Endodermal cell (in vitro differentiated cells): ENCODE data around the gene ZSCAN16. TPM values are rescaled to one million over a fixed set of nuclear protein-coding genes. Genes with fewer than 3 reads are reported as not detected.

Experiments used
- DNase-seq: peaks from one replicate; pipeline ENCODE4 v3.0.0-alpha.2; 2017
- H3K27ac ChIP-seq: 2 replicates; pipeline ENCODE4 v1.5.1; 2013; ENCODE audit warnings: mild to moderate bottlenecking, low read depth, low read length, moderate library complexity
- H3K27me3 ChIP-seq: 2 replicates; pipeline ENCODE4 v1.6.1; 2013; ENCODE audit warnings: mild to moderate bottlenecking, low read length, moderate library complexity; ENCODE audit not compliant: insufficient read depth, control insufficient read depth, poor library complexity, severe bottlenecking
- H3K36me3 ChIP-seq: 2 replicates; pipeline ENCODE4 v1.7.0; 2013; ENCODE audit warnings: mild to moderate bottlenecking, low read length, moderate library complexity; ENCODE audit not compliant: control insufficient read depth, insufficient read depth
- H3K4me1 ChIP-seq: one replicate; pipeline ENCODE4 v1.7.0; 2013; ENCODE audit warnings: low read length; ENCODE audit not compliant: control insufficient read depth, insufficient read depth
- H3K4me3 ChIP-seq: 2 replicates; pipeline ENCODE4 v1.5.1; 2013; ENCODE audit warnings: mild to moderate bottlenecking, low read length, moderate library complexity
- H3K9ac ChIP-seq: 2 replicates; pipeline ENCODE4 v1.6.1; 2013; ENCODE audit warnings: mild to moderate bottlenecking, low read length, moderate library complexity; ENCODE audit not compliant: poor library complexity, severe bottlenecking; ENCODE audit errors: extremely low read depth
- H3K9me3 ChIP-seq: 2 replicates; pipeline ENCODE4 v1.6.1; 2013; ENCODE audit warnings: mild to moderate bottlenecking, low read length, moderate library complexity; ENCODE audit not compliant: control insufficient read depth
- H3K27ac Mint-ChIP-seq: 2 replicates; pipeline ENCODE4 v1.8.0; 2020; ENCODE audit warnings: mixed read lengths
- H3K27me3 Mint-ChIP-seq: 2 replicates; pipeline ENCODE4 v1.8.0; 2021; ENCODE audit warnings: mild to moderate bottlenecking, mixed read lengths; ENCODE audit not compliant: insufficient read depth
- H3K36me3 Mint-ChIP-seq: 2 replicates; pipeline ENCODE4 v1.8.0; 2020; ENCODE audit warnings: low read depth, mixed read lengths
- H3K4me1 Mint-ChIP-seq: 2 replicates; pipeline ENCODE4 v1.8.0; 2020; ENCODE audit warnings: mixed read lengths
- H3K4me3 Mint-ChIP-seq: 2 replicates; pipeline ENCODE4 v1.8.0; 2020; ENCODE audit warnings: mild to moderate bottlenecking, moderate library complexity, mixed read lengths
- H3K9me3 Mint-ChIP-seq: 2 replicates; pipeline ENCODE4 v1.8.0; 2020; ENCODE audit warnings: mild to moderate bottlenecking, mixed read lengths
- CTCF ChIP-seq: fragments of 200-600 bp; sonication (generic); conservative IDR thresholded peaks from 2 replicates; pipeline ENCODE4 v1.5.0; 2021; ENCODE audit warnings: antibody characterized with exemption, mild to moderate bottlenecking
- WGBS, 2 experiments: methylation state at CpG; one replicate each; pipeline versions ENCODE4 v1.1.5 to v1.1.7; 2013; ENCODE audit warnings: missing lambda C conversion rate in 2 of 2, mixed read lengths in 1 of 2; ENCODE audit not compliant: insufficient coverage in 1 of 2, insufficient read length in 1 of 2; 5-methylcytosine and 5-hydroxymethylcytosine counted together
- total RNA-seq, 2 donors: library from RNA; stranded (reverse); fragmentation: NEBNext Ultra II Directional in 1 of 2; extraction: Animal tissue kit (Norgen Biotek cat#: 25700) in 1 of 2; gene quantifications; 2 replicates in 1 of 2; 3 replicates in 1 of 2; pipeline ENCODE4 v1.2.1, GENCODE V29; 2021

ZSCAN16 gene
- total RNA-seq, 2 donors from 2014 or later: 6.0 to 7.4 TPM

GRCh38 chr6:28125401-28125800 is 992 bp downstream of the ZSCAN16 start:
- Histone ChIP-seq H3K9me3 (no peaks in the 10 kb centered on the region), H3K4me3 (no peak overlapping the region), H3K4me1 (no peaks in the 10 kb centered on the region), H3K9ac (no peak overlapping the region), H3K27ac (no peak overlapping the region), H3K36me3 (peaks cover 38% of the 10 kb centered on the region), H3K27me3 (no peaks in the 10 kb centered on the region)
- DNase-seq: no peak
- Mint-ChIP-seq H3K4me3 (peak overlapping the region; percentile 90), H3K27ac (peak overlapping the region; percentile 24), H3K27me3 (no peaks in the 10 kb centered on the region), H3K4me1 (peaks cover 9% of the 10 kb centered on the region), H3K9me3 (no peaks in the 10 kb centered on the region), H3K36me3 (peaks cover 41% of the 10 kb centered on the region)
- no peak for TF ChIP-seq CTCF
- WGBS, 2 experiments: 88 to 98% methylated on average over 4 of the region's 4 CpGs

GRCh38 chr6:28134015-28134414 is 9.6 kb downstream of the ZSCAN16 start:
- no peak overlapping the region for H3K4me3 ChIP-seq
- Mint-ChIP-seq H3K27ac (no peak overlapping the region), H3K4me3 (no peak overlapping the region), H3K4me1 (peaks cover 21% of the 10 kb centered on the region), H3K9me3 (no peaks in the 10 kb centered on the region), H3K36me3 (peaks cover 21% of the 10 kb centered on the region), H3K27me3 (peaks cover 4% of the 10 kb centered on the region)
- no peaks in the 10 kb centered on the region for H3K27me3 ChIP-seq
- TF ChIP-seq CTCF: peak; percentile 71
- H3K9me3 ChIP-seq: no peaks in the 10 kb centered on the region
- WGBS, 2 experiments: 43 to 63% methylated on average over 1 to 3 of the region's 3 CpGs
- DNase-seq: peak; percentile 59
- H3K9ac ChIP-seq: no peak overlapping the region
- H3K4me1 ChIP-seq: no peaks in the 10 kb centered on the region
- peaks cover 12% of the 10 kb centered on the region for H3K36me3 ChIP-seq
- H3K27ac ChIP-seq: no peak overlapping the region

GRCh38 chr6:28134716-28135115 is 10.3 kb downstream of the ZSCAN16 start:
- H3K27ac ChIP-seq: no peak overlapping the region
- 79% methylated on average over 1 of the region's 1 CpG; no CpG with 5 or more reads in 1 of the 2 experiments for WGBS, 2 experiments
- H3K27me3 Mint-ChIP-seq: peaks cover 7% of the 10 kb centered on the region

More at GRCh38 chr6:28134716-28135115, 10.3 kb downstream of the ZSCAN16 start:
- Histone ChIP-seq H3K36me3 (peaks cover 5% of the 10 kb centered on the region), H3K27me3 (peaks cover under 1% of the 10 kb centered on the region), H3K4me1 (no peaks in the 10 kb centered on the region), H3K9ac (no peak overlapping the region), H3K4me3 (no peak overlapping the region), H3K9me3 (no peaks in the 10 kb centered on the region)
- Mint-ChIP-seq H3K36me3 (peaks cover 14% of the 10 kb centered on the region), H3K9me3 (no peaks in the 10 kb centered on the region), H3K4me3 (no peak overlapping the region), H3K4me1 (peaks cover 21% of the 10 kb centered on the region), H3K27ac (no peak overlapping the region)
- DNase-seq: no peak
- TF ChIP-seq CTCF: no peak
